Adipocyte (in vitro differentiated cells): ENCODE data around the gene PCMTD2.

Experiments used
- DNase-seq: peaks from one replicate; pipeline ENCODE4 v3.0.0-alpha.2; 2015; ENCODE audit warnings: low read depth
- H3K27me3 ChIP-seq: replicated peaks from 2 replicates; pipeline ENCODE4 v1.7.0; 2013; ENCODE audit warnings: mild to moderate bottlenecking, low read length, moderate library complexity; ENCODE audit not compliant: control insufficient read depth, insufficient read depth
- H3K36me3 ChIP-seq: 2 replicates; pipeline ENCODE4 v1.7.0; 2013; ENCODE audit warnings: low read length, mild to moderate bottlenecking, moderate library complexity; ENCODE audit not compliant: control insufficient read depth, insufficient read depth, severe bottlenecking
- H3K4me1 ChIP-seq: 2 replicates; pipeline ENCODE4 v1.7.0; 2013; ENCODE audit warnings: mild to moderate bottlenecking, low read length, moderate library complexity; ENCODE audit not compliant: control insufficient read depth, insufficient read depth
- H3K4me3 ChIP-seq: 2 replicates; pipeline ENCODE4 v1.7.0; 2013; ENCODE audit warnings: mild to moderate bottlenecking, low read length, moderate library complexity
- H3K9ac ChIP-seq: 2 replicates; pipeline ENCODE4 v1.7.0; 2013; ENCODE audit warnings: mild to moderate bottlenecking, low read length, moderate library complexity
- H3K9me3 ChIP-seq: 2 replicates; pipeline ENCODE4 v1.7.0; 2013; ENCODE audit warnings: mild to moderate bottlenecking, low read length, moderate library complexity; ENCODE audit not compliant: control insufficient read depth

The PCMTD2 gene

GRCh38 chr20:64242003-64242796, 13.3 kb upstream of the PCMTD2 start:
- Histone ChIP-seq H3K27me3 (peaks cover 71% of the 10 kb centered on the region), H3K9me3 (no peaks in the 10 kb centered on the region), H3K9ac (no peak overlapping the region), H3K4me3 (no peak overlapping the region), H3K4me1 (no peaks in the 10 kb centered on the region), H3K36me3 (no peaks in the 10 kb centered on the region)
- DNase-seq, result no peak

- H3K4me3 ChIP-seq, result no peak overlapping the region
- no peaks in the 10 kb centered on the region for H3K4me1 ChIP-seq
- no peaks in the 10 kb centered on the region for H3K9me3 ChIP-seq
- no peak for DNase-seq
- H3K9ac ChIP-seq, result no peak overlapping the region
- H3K27me3 ChIP-seq, result peaks cover 75% of the 10 kb centered on the region
- no peaks in the 10 kb centered on the region for H3K36me3 ChIP-seq
Observed at GRCh38 chr20:64242797-64243475, 12.6 kb upstream of the PCMTD2 start.

GRCh38 chr20:64244281-64244805, 11.2 kb upstream of the PCMTD2 start:
- Histone ChIP-seq H3K4me3 (no peak overlapping the region), H3K9ac (no peak overlapping the region), H3K27me3 (peaks cover 74% of the 10 kb centered on the region), H3K4me1 (no peaks in the 10 kb centered on the region), H3K9me3 (no peaks in the 10 kb centered on the region), H3K36me3 (no peaks in the 10 kb centered on the region)
- no peak for DNase-seq

GRCh38 chr20:64244870-64245603, 10.5 kb upstream of the PCMTD2 start:
- no peak overlapping the region for H3K4me3 ChIP-seq
- H3K4me1 ChIP-seq, result no peaks in the 10 kb centered on the region
- H3K9ac ChIP-seq, result no peak overlapping the region
- no peaks in the 10 kb centered on the region for H3K9me3 ChIP-seq
- no peak for DNase-seq
- no peaks in the 10 kb centered on the region for H3K36me3 ChIP-seq
- peaks cover 77% of the 10 kb centered on the region for H3K27me3 ChIP-seq

GRCh38 chr20:64245746-64246595, 9.6 kb upstream of the PCMTD2 start:
- Histone ChIP-seq H3K36me3 (no peaks in the 10 kb centered on the region), H3K27me3 (peaks cover 80% of the 10 kb centered on the region), H3K9ac (no peak overlapping the region), H3K4me1 (no peaks in the 10 kb centered on the region), H3K9me3 (no peaks in the 10 kb centered on the region), H3K4me3 (no peak overlapping the region)
- no peak for DNase-seq

GRCh38 chr20:64246616-64247306, 8.8 kb upstream of the PCMTD2 start:
- no peaks in the 10 kb centered on the region for H3K9me3 ChIP-seq
- H3K27me3 ChIP-seq, result peaks cover 87% of the 10 kb centered on the region
- no peak overlapping the region for H3K9ac ChIP-seq
- no peaks in the 10 kb centered on the region for H3K36me3 ChIP-seq
- H3K4me3 ChIP-seq, result no peak overlapping the region
- H3K4me1 ChIP-seq, result no peaks in the 10 kb centered on the region
- no peak for DNase-seq

GRCh38 chr20:64247307-64247618, 8.3 kb upstream of the PCMTD2 start:
- Histone ChIP-seq H3K27me3 (peaks cover 84% of the 10 kb centered on the region), H3K9me3 (no peaks in the 10 kb centered on the region), H3K4me3 (no peak overlapping the region), H3K9ac (no peak overlapping the region), H3K36me3 (no peaks in the 10 kb centered on the region), H3K4me1 (no peaks in the 10 kb centered on the region)
- DNase-seq, result no peak

- Histone ChIP-seq H3K4me3 (no peak overlapping the region), H3K27me3 (peaks cover 76% of the 10 kb centered on the region), H3K36me3 (no peaks in the 10 kb centered on the region), H3K9ac (no peak overlapping the region), H3K4me1 (no peaks in the 10 kb centered on the region), H3K9me3 (no peaks in the 10 kb centered on the region)
- DNase-seq, result no peak
Observed at GRCh38 chr20:64247970-64248841, 7.3 kb upstream of the PCMTD2 start.

- DNase-seq, result no peak
- Histone ChIP-seq H3K4me1 (peaks cover 3% of the 10 kb centered on the region), H3K9ac (no peak overlapping the region), H3K36me3 (no peaks in the 10 kb centered on the region), H3K4me3 (no peak overlapping the region), H3K9me3 (no peaks in the 10 kb centered on the region), H3K27me3 (peaks cover 58% of the 10 kb centered on the region)
Observed at GRCh38 chr20:64250027-64250426, 5.5 kb upstream of the PCMTD2 start.

- Histone ChIP-seq H3K4me3 (no peak overlapping the region), H3K36me3 (no peaks in the 10 kb centered on the region)
- no peak for DNase-seq
Observed at GRCh38 chr20:64253000-64253383, 2.6 kb upstream of the PCMTD2 start.

More at GRCh38 chr20:64253000-64253383, 2.6 kb upstream of the PCMTD2 start:
- Histone ChIP-seq H3K27me3 (peaks cover 29% of the 10 kb centered on the region), H3K9ac (no peak overlapping the region), H3K9me3 (no peaks in the 10 kb centered on the region), H3K4me1 (peaks cover 15% of the 10 kb centered on the region)
